Uterus (tissue), 4 donors: ENCODE results near the gene XDH. TPM values are rescaled to one million over a fixed set of nuclear protein-coding genes. Genes with fewer than 3 reads are reported as not detected.

Experiments
- DNase-seq, 2 donors: peaks; one replicate each; pipeline ENCODE4 v3.0.0-alpha.2; 2019 to 2020
- H3K27ac ChIP-seq, 2 donors: fragments of 200-600 bp; sonication (generic); 1 replicate in 1 of 2; 2 replicates in 1 of 2; pipeline ENCODE4 v1.5.1; 2016 to 2018
- H3K27me3 ChIP-seq, 2 donors: fragments of 200-600 bp; sonication (generic); one replicate each; pipeline ENCODE4 v1.5.1; 2018 to 2019; ENCODE audit warnings: control low read depth in 1 of 2
- H3K36me3 ChIP-seq, 2 donors: fragments of 200-600 bp; sonication (generic); one replicate each; pipeline ENCODE4 v1.5.1; 2019; ENCODE audit warnings: control low read depth in 1 of 2
- H3K4me1 ChIP-seq, 2 donors: fragments of 200-600 bp; sonication (generic); one replicate each; pipeline ENCODE4 v1.5.1; 2018 to 2019; ENCODE audit warnings: control low read depth in 1 of 2
- H3K4me3 ChIP-seq, 2 donors: fragments of 200-600 bp; sonication (generic); 1 replicate in 1 of 2; 2 replicates in 1 of 2; pipeline ENCODE4 v1.5.1; 2018 to 2019; ENCODE audit warnings: mild to moderate bottlenecking in 1 of 2
- H3K9me3 ChIP-seq, 2 donors: fragments of 200-600 bp; sonication (generic); one replicate each; pipeline ENCODE4 v1.5.1; 2019; ENCODE audit warnings: control low read depth in 1 of 2
- CTCF ChIP-seq, 4 experiments: fragments of 200-600 bp in 2 of 4; fragments of 450-650 bp in 2 of 4; sonication (generic) in 2 of 4; IDR thresholded peaks; one replicate each; pipeline ENCODE4 v1.5.1; 2016 to 2019; ENCODE audit warnings: antibody characterized with exemption in 4 of 4, mild to moderate bottlenecking in 2 of 4, moderate library complexity in 1 of 4
- POLR2A ChIP-seq, 2 donors: fragments of 450-650 bp; IDR thresholded peaks; one replicate each; pipeline ENCODE4 v1.6.1; 2016; ENCODE audit warnings: antibody characterized with exemption in 2 of 2, mild to moderate bottlenecking in 1 of 2, moderate library complexity in 1 of 2
- intact Hi-C: fragments of 100-400 bp; cut with DNase I; formaldehyde crosslinking; loops from one replicate; pipeline ENCODE4 v1.15.1; 2023; ENCODE audit warnings: low total_unique reads
- total RNA-seq, 4 donors: library from RNA; depleted of rRNA in 3 of 4; stranded (reverse); fragments of >200 nt in 3 of 4; gene quantifications; one replicate each; pipeline versions ENCODE4 v1.1.0 to v1.2.4, GENCODE V29; 2014 to 2023
- donor health status: DM: yes; HTN: yes; CAD: no.

The XDH gene
- total RNA-seq, 4 donors from 2014 or later = 0.35 TPM; not detected in 3

GRCh38 chr2:31312898-31313297 lies 101.6 kb downstream of the XDH start:
- intact Hi-C loops = no loop called here
- Histone ChIP-seq H3K27me3 (no peaks in the 10 kb centered on the region), H3K36me3 (no peaks in the 10 kb centered on the region), H3K4me3 (no peak overlapping the region), H3K27ac (no peak overlapping the region), H3K4me1 (no peaks in the 10 kb centered on the region), H3K9me3 (no peaks in the 10 kb centered on the region)
- DNase-seq = no peak
- no peak for TF ChIP-seq CTCF (IDR thresholded peaks at IDR 0.05)

GRCh38 chr2:31304816-31305215 lies 109.7 kb downstream of the XDH start:
- Histone ChIP-seq H3K9me3 (no peaks in the 10 kb centered on the region), H3K36me3 (no peaks in the 10 kb centered on the region), H3K27ac (no peak overlapping the region), H3K4me1 (no peaks in the 10 kb centered on the region), H3K4me3 (no peak overlapping the region), H3K27me3 (no peaks in the 10 kb centered on the region)
- intact Hi-C loops = no loop called here
- no peak for DNase-seq
- TF ChIP-seq POLR2A (IDR thresholded peaks at IDR 0.05) (no peak), CTCF (IDR thresholded peaks at IDR 0.05) (no peak)

- Histone ChIP-seq H3K27ac (no peak overlapping the region), H3K4me1 (no peaks in the 10 kb centered on the region), H3K9me3 (no peaks in the 10 kb centered on the region), H3K27me3 (no peaks in the 10 kb centered on the region), H3K4me3 (no peak overlapping the region), H3K36me3 (no peaks in the 10 kb centered on the region)
- TF ChIP-seq CTCF (IDR thresholded peaks at IDR 0.05) = no peak
- no peak for TF ChIP-seq POLR2A (IDR thresholded peaks at IDR 0.05)
- intact Hi-C loops = no loop called here
- DNase-seq = no peak
These were observed 111.5 kb downstream of the XDH start for GRCh38 chr2:31302940-31303563.

- Histone ChIP-seq H3K27me3 (no peaks in the 10 kb centered on the region), H3K4me3 (no peak overlapping the region), H3K4me1 (no peaks in the 10 kb centered on the region), H3K36me3 (no peaks in the 10 kb centered on the region), H3K27ac (no peak overlapping the region), H3K9me3 (no peaks in the 10 kb centered on the region)
- no peak for DNase-seq
- TF ChIP-seq POLR2A (IDR thresholded peaks at IDR 0.05) (no peak), CTCF (IDR thresholded peaks at IDR 0.05) (no peak)
- intact Hi-C loops = no loop called here
These were observed 114.2 kb downstream of the XDH start for GRCh38 chr2:31300309-31300708.

- Histone ChIP-seq H3K4me1 (no peaks in the 10 kb centered on the region), H3K9me3 (no peaks in the 10 kb centered on the region), H3K27me3 (no peaks in the 10 kb centered on the region), H3K4me3 (no peak overlapping the region), H3K27ac (no peak overlapping the region), H3K36me3 (no peaks in the 10 kb centered on the region)
- TF ChIP-seq CTCF (IDR thresholded peaks at IDR 0.05) (no peak), POLR2A (IDR thresholded peaks at IDR 0.05) (no peak)
- intact Hi-C loops = no loop called here
- no peak for DNase-seq
These were observed 115.0 kb downstream of the XDH start for GRCh38 chr2:31299547-31299946.
